Measurements from ENCODE around the gene JAM3. TPM values are rescaled to one million over a fixed set of nuclear protein-coding genes. Genes with fewer than 3 reads are reported as not detected.

Gene JAM3
- polyA plus RNA-seq, 1 of the 3 experiments (the other 2 are of a cell fraction): 56.8 TPM

DNA sequence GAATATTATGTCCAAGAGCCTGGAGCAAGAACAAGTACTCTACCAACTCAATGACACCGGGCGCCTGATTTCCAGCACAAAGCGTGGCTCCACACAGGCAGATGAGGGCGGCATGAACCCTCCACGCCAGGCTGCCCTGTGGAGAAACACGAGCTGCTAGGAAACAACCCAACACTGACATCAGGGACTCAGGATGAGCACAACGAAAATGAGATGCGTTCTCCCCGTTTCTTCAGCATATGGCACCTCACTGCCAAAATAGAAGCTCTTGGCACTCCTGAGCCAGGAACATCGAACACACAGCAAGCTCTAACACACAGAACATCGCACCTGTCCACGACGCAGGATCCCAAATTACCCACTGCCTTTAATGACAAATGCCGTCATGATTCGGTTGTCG lies 86.6 kb downstream of the JAM3 start (continued):
- TF ChIP-seq YY1 (IDR thresholded peaks at IDR 0.05; ENCODE audit: low read depth): no peak
- TF ChIP-seq REST (IDR thresholded peaks at IDR 0.05; ENCODE audit: low read depth, low read length): no peak
- no peak for TF ChIP-seq FOXM1 (IDR thresholded peaks at IDR 0.05; ENCODE audit: low read depth)

DNA sequence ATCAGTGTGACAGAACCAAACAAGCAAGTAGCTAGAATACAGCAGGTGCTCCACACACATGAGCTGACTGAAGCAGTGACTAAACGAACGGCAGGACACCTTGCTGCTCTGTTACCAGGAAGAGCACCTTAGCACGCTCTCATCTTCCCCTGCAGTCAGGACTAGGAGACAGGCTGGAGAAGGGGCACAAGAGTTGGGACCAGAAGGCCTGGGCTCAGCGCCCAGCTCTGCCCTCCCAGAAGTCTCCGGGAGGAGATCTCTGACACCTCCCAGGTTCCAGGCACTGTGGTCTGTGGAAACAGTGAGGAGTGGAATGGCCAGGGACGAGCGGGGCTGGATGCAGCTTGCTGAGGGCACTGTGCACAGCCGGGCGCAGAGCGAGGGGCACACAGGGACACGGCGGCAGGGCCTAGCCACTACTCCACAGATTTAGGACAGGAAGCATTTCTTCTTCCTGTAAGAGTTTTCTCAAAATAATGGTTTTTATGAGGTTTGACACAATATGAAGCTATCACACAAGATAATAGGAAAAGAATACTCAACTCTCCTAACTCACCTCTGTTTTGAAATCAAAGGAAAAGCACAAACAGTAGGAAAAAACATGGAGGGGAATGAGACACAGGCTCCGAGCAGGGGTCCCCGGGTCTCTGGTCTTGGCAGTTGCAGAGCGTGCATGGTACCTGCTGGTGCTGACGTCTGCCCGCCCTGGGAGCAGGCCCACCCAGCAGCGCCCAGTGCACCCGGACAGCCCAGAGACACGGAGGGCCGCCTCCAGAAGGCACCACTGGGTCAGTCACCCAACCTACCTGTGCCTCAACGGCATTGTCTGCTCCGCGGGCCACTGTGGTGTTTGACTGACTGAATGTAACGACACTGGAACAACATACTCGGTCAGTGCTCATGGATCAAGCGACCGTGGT lies 87.3 kb downstream of the JAM3 start:
- H3K9ac ChIP-seq: no peak overlapping the region
- 99% methylated on average over 14 of the region's 28 CpGs for WGBS (ENCODE audit: low lambda C conversion rate)
- no peak overlapping the region for H3K4me3 ChIP-seq (ENCODE audit: low read depth in 2 of 2, low read length in 1 of 2)
- H3K27ac ChIP-seq (ENCODE audit: low read depth in 2 of 2, low read length in 1 of 2): no peak overlapping the region
- peaks cover 6 to 96% of the 10 kb centered on the region in 2 experiments for H3K36me3 ChIP-seq (replicated peaks in 1 of 2; ENCODE audit: control insufficient read depth in 1 of 2, insufficient read depth in 2 of 2, low read length in 1 of 2)
- no peak for TF ChIP-seq GABPA (IDR thresholded peaks at IDR 0.05; ENCODE audit: low read depth)
- TF ChIP-seq TAF1 (IDR thresholded peaks at IDR 0.05; ENCODE audit: borderline replicate concordance, low read depth, low read length): no peak
- TF ChIP-seq EZH2phosphoT487 (IDR thresholded peaks at IDR 0.05; ENCODE audit: borderline replicate concordance, low read depth): no peak
- TF ChIP-seq SMC3 (IDR thresholded peaks at IDR 0.05; ENCODE audit: low read depth, low read length): no peak
- TF ChIP-seq TEAD4 (IDR thresholded peaks at IDR 0.05; ENCODE audit: borderline replicate concordance, insufficient read depth): no peak
- no peak for TF ChIP-seq POLR2AphosphoS5 (IDR thresholded peaks at IDR 0.05; ENCODE audit: low read depth, low read length)
- no peak for TF ChIP-seq ELF1 (IDR thresholded peaks at IDR 0.05)
- no peak for TF ChIP-seq MXI1 (IDR thresholded peaks at IDR 0.05; ENCODE audit: low read depth, low read length)
- no peak for TF ChIP-seq RFX5 (IDR thresholded peaks at IDR 0.05; ENCODE audit: low read length)
- TF ChIP-seq, protein P1, sequence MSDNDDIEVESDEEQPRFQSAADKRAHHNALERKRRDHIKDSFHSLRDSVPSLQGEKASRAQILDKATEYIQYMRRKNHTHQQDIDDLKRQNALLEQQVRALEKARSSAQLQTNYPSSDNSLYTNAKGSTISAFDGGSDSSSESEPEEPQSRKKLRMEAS (IDR thresholded peaks at IDR 0.05; ENCODE audit: low read depth): no peak
- TF ChIP-seq ZBTB33 (IDR thresholded peaks at IDR 0.05; ENCODE audit: borderline replicate concordance, low read depth): no peak
- TF ChIP-seq TCF12 (IDR thresholded peaks at IDR 0.05): no peak
- TF ChIP-seq GATA2 (CRISPR knock-in tag; IDR thresholded peaks at IDR 0.05): no peak
- TF ChIP-seq FOXM1 (IDR thresholded peaks at IDR 0.05; ENCODE audit: low read depth): no peak
- no peak for TF ChIP-seq NFIC (IDR thresholded peaks at IDR 0.05; ENCODE audit: borderline replicate concordance)
- no peak overlapping the region for H3K4me2 ChIP-seq
- DNase-seq: no peak
- H3K27me3 ChIP-seq (ENCODE audit: insufficient read depth): no peaks in the 10 kb centered on the region
- H3K9me3 ChIP-seq: no peaks in the 10 kb centered on the region
- ChIA-PET POLR2A (no interaction called here), CTCF (interaction anchor here (1.1 kb wide), 1 partner anchor 16 kb away, joined by 4 read pairs; no protein-coding TSS in a partner anchor)
- no peaks in the 10 kb centered on the region for H3K4me1 ChIP-seq (ENCODE audit: control insufficient read depth in 1 of 2, insufficient read depth in 2 of 2, low read depth in 1 of 2, low read length in 1 of 2)
- H3K79me2 ChIP-seq (ENCODE audit: insufficient read depth): no peaks in the 10 kb centered on the region
- no peaks in the 10 kb centered on the region for H4K20me1 ChIP-seq (ENCODE audit: insufficient read depth)
- H3K9me2 ChIP-seq: no peaks in the 10 kb centered on the region
- H2AFZ ChIP-seq (ENCODE audit: low read depth): no peak overlapping the region
- no peaks in the 10 kb centered on the region for H3F3A ChIP-seq (replicated peaks; ENCODE audit: insufficient read depth)
